SK-N-SH (cell line): ENCODE measurements around the gene GGCT. TPM values are rescaled to one million over a fixed set of nuclear protein-coding genes. Genes with fewer than 3 reads are reported as not detected.
A peak's percentile ranks its signal among the peaks of the same experiment; 100 is the strongest.

Experiments used
- CTCF ChIA-PET: fragments of 300-600, 350-600 bp; formaldehyde crosslinking; extraction: SDS; loops from one replicate; lab custom pipeline; 2021; lab: Yijun Ruan, JAX
- POLR2A ChIA-PET: fragments of 350-600 bp; sonication (Branson Sonifier 250); formaldehyde crosslinking; extraction: SDS; loops from one replicate; lab custom pipeline; 2020; ENCODE audit warnings: antibody characterized with exemption, inconsistent platforms; lab: Yijun Ruan, JAX
- DNase-seq: peaks from one replicate; pipeline ENCODE4 v3.0.0; 2012
- H2AFZ ChIP-seq: fragments of 200-600 bp; sonication (generic); 2 replicates; pipeline ENCODE4 v1.8.1; 2016; ENCODE audit warnings: antibody characterized with exemption, mild to moderate bottlenecking, low read depth
- H3F3A ChIP-seq: fragments of 200-600 bp; sonication (generic); replicated peaks from 2 replicates; pipeline ENCODE3; 2016; ENCODE audit warnings: antibody characterized with exemption, mild to moderate bottlenecking; ENCODE audit not compliant: insufficient read depth
- H3K27ac ChIP-seq, 2 experiments: fragments of 200-500 bp in 1 of 2; fragments of 200-600 bp in 1 of 2; sonication (Bioruptor generic) in 1 of 2; sonication (generic), shearing (Covaris generic) in 1 of 2; 2 replicates each; pipeline versions ENCODE4 v1.5.1 to v1.6.1; 2014 to 2016; ENCODE audit warnings: low read depth in 2 of 2, inconsistent platforms in 1 of 2, low read length in 1 of 2, mild to moderate bottlenecking in 1 of 2, mixed read lengths in 1 of 2
- H3K27me3 ChIP-seq: fragments of 200-600 bp; sonication (generic), shearing (Covaris generic); 2 replicates; pipeline ENCODE4 v1.6.1; 2016; ENCODE audit warnings: mixed run types; ENCODE audit not compliant: insufficient read depth
- H3K36me3 ChIP-seq, 2 experiments: fragments of 200-500 bp in 1 of 2; fragments of 200-600 bp in 1 of 2; sonication (Bioruptor generic) in 1 of 2; sonication (generic) in 1 of 2; replicated peaks in 1 of 2; 2 replicates each; pipeline versions ENCODE3 to v1.5.1; 2014 to 2016; ENCODE audit warnings: low read length in 1 of 2, mild to moderate bottlenecking in 1 of 2; ENCODE audit not compliant: insufficient read depth in 2 of 2, control insufficient read depth in 1 of 2
- H3K4me1 ChIP-seq, 2 experiments: fragments of 200-500 bp in 1 of 2; fragments of 200-600 bp in 1 of 2; sonication (Bioruptor generic) in 1 of 2; sonication (generic), shearing (Covaris generic) in 1 of 2; 2 replicates each; pipeline versions ENCODE4 v1.5.1 to v1.6.1; 2014 to 2016; ENCODE audit warnings: low read depth in 1 of 2, low read length in 1 of 2, mixed run types in 1 of 2; ENCODE audit not compliant: insufficient read depth in 2 of 2, control insufficient read depth in 1 of 2
- H3K4me2 ChIP-seq: fragments of 200-600 bp; sonication (generic), shearing (Covaris generic); 2 replicates; pipeline ENCODE4 v1.6.1; 2017; ENCODE audit warnings: mixed run types
- H3K4me3 ChIP-seq, 2 experiments: fragments of 200-500 bp in 1 of 2; fragments of 200-600 bp in 1 of 2; sonication (Bioruptor generic) in 1 of 2; sonication (generic), shearing (Covaris generic) in 1 of 2; 2 replicates each; pipeline versions ENCODE4 v1.5.1 to v1.8.1; 2014 to 2016; ENCODE audit warnings: low read depth in 2 of 2, inconsistent platforms in 1 of 2, low read length in 1 of 2, mild to moderate bottlenecking in 1 of 2, mixed read lengths in 1 of 2, moderate library complexity in 1 of 2
- H3K79me2 ChIP-seq: fragments of 200-600 bp; sonication (generic); 2 replicates; pipeline ENCODE4 v1.8.1; 2017; ENCODE audit warnings: mild to moderate bottlenecking; ENCODE audit not compliant: insufficient read depth
- H3K9ac ChIP-seq: fragments of 200-600 bp; sonication (generic); 2 replicates; pipeline ENCODE4 v1.6.1; 2017; ENCODE audit warnings: mixed run types
- H3K9me2 ChIP-seq: fragments of 200-600 bp; sonication (generic); 2 replicates; pipeline ENCODE4 v1.6.1; 2017; ENCODE audit warnings: mixed run types
- H3K9me3 ChIP-seq: fragments of 200-600 bp; sonication (generic); 2 replicates; pipeline ENCODE4 v1.6.1; 2017; ENCODE audit warnings: mixed run types, mild to moderate bottlenecking, moderate library complexity
- H4K20me1 ChIP-seq: fragments of 200-600 bp; sonication (generic); 2 replicates; pipeline ENCODE4 v1.6.1; 2017; ENCODE audit warnings: mild to moderate bottlenecking, mixed run types; ENCODE audit not compliant: insufficient read depth
- CTCF ChIP-seq: fragments of 200-600 bp; sonication (generic); IDR thresholded peaks from 2 replicates; pipeline ENCODE4 v1.6.1; 2017; ENCODE audit warnings: antibody characterized with exemption, mild to moderate bottlenecking, moderate library complexity
- EP300 ChIP-seq, 2 experiments: IDR thresholded peaks; 2 replicates each; pipeline versions ENCODE4 v1.4.0 to v1.6.1; 2012; ENCODE audit warnings: borderline replicate concordance in 1 of 2, low read depth in 1 of 2, low read length in 1 of 2
- EZH2phosphoT487 ChIP-seq: fragments of 200-600 bp; sonication (generic); IDR thresholded peaks from 2 replicates; pipeline ENCODE4 v1.6.1; 2017; ENCODE audit warnings: low read depth, mixed run types, mild to moderate bottlenecking, antibody characterized with exemption, moderate library complexity, borderline replicate concordance
- FOXJ3 ChIP-seq: sonication (generic); formaldehyde crosslinking; IDR thresholded peaks from 2 replicates; pipeline ENCODE4 v1.5.1; 2020; ENCODE audit warnings: mild to moderate bottlenecking, missing genetic modification reagents
- FOXM1 ChIP-seq: IDR thresholded peaks from 2 replicates; pipeline ENCODE4 v1.4.0; 2012; ENCODE audit warnings: low read depth, mild to moderate bottlenecking
- GATA2 ChIP-seq: sonication (generic); formaldehyde crosslinking; IDR thresholded peaks from 2 replicates; pipeline ENCODE4 v1.5.0; 2020; ENCODE audit warnings: mild to moderate bottlenecking, missing genetic modification reagents
- IRF3 ChIP-seq: fragments of 150-350 bp; IDR thresholded peaks from 2 replicates; pipeline ENCODE4 v1.6.1; 2016; ENCODE audit warnings: mild to moderate bottlenecking, low read depth, low read length
- JUND ChIP-seq: IDR thresholded peaks from 2 replicates; pipeline ENCODE4 v1.4.0; 2012
- PBX3 ChIP-seq: IDR thresholded peaks from 2 replicates; pipeline ENCODE4; 2012
- POLR2AphosphoS5 ChIP-seq: IDR thresholded peaks from 2 replicates; pipeline ENCODE4 v1.6.1; 2012; ENCODE audit warnings: low read depth, low read length
- RCOR1 ChIP-seq: fragments of 150-350 bp; IDR thresholded peaks from 2 replicates; pipeline ENCODE4 v1.6.1; 2017; ENCODE audit warnings: antibody characterized with exemption, low read length
- SIN3A ChIP-seq: IDR thresholded peaks from 2 replicates; pipeline ENCODE4 v1.6.1; 2012; ENCODE audit warnings: low read depth, mild to moderate bottlenecking, low read length, moderate library complexity, borderline replicate concordance
- SMC3 ChIP-seq: IDR thresholded peaks from 2 replicates; pipeline ENCODE4 v1.6.1; 2012; ENCODE audit warnings: low read depth, low read length, improper control_type of control experiment
- TCF12 ChIP-seq: IDR thresholded peaks from 2 replicates; pipeline ENCODE4 v1.4.0; 2012
- USF1 ChIP-seq: IDR thresholded peaks from 2 replicates; pipeline ENCODE4 v1.4.0; 2012; ENCODE audit warnings: low read depth, borderline replicate concordance
- WGBS: methylation state at CpG from one replicate; pipeline ENCODE4 v1.1.6; 2017; ENCODE audit warnings: low lambda C conversion rate; 5-methylcytosine and 5-hydroxymethylcytosine counted together
- polyA plus RNA-seq, 3 experiments: library from polyadenylated mRNA; depleted of rRNA; stranded (reverse); fragments of >200 nt; gene quantifications; 2 replicates each; pipeline ENCODE4 v1.2.3, GENCODE V29; 2012

Gene GGCT
- polyA plus RNA-seq, 1 of the 3 experiments (the other 2 are of a cell fraction) = 20.8 TPM

- no peaks in the 10 kb centered on the region for H3K27me3 ChIP-seq
- CTCF ChIA-PET = interaction anchor here (1.1 to 2.5 kb wide), 7 partner anchors 8 to 468 kb away, joined by 3 to 13 read pairs (median 4); partner anchors contain the start of gene NOD1
- no peaks in the 10 kb centered on the region for H3F3A ChIP-seq
- H3K9ac ChIP-seq = no peak overlapping the region; the same call in 1 of the 2 replicates
- TF ChIP-seq CTCF (no peak), SMC3 (no peak), SIN3A (no peak), PBX3 (0 out of 2 replicates have a peak, but pooled peaks have one; percentile 1), FOXJ3 (CRISPR knock-in tag) (0 out of 2 replicates have a peak, but pooled peaks have one; percentile 25), TCF12 (no peak)
- TF ChIP-seq, all 33 proteins: peak for 2
- DNase-seq = no peak
- Histone ChIP-seq H3K79me2 (peaks cover 27% of the 10 kb centered on the region), H3K4me1 (peaks cover 14 to 77% of the 10 kb centered on the region in 2 experiments), H3K27ac (peak overlapping the region; percentile 81 to 98), H4K20me1 (no peaks in the 10 kb centered on the region), H3K36me3 (peaks cover 0 to 8% of the 10 kb centered on the region in 2 experiments), H3K4me2 (peak overlapping the region; percentile 39), H3K4me3 (no peak overlapping the region), H2AFZ (no peak overlapping the region), H3K9me3 (no peaks in the 10 kb centered on the region), H3K9me2 (no peaks in the 10 kb centered on the region)
- WGBS = 65% methylated on average over 14 of the region's 14 CpGs
- POLR2A ChIA-PET = interaction anchor here (1.3 to 2.1 kb wide), 2 partner anchors 8 to 10 kb away, joined by 5 to 8 read pairs; no protein-coding TSS in a partner anchor
Observed at GRCh38 chr7:30470163-30470770, 34.4 kb downstream of the GGCT start.

GRCh38 chr7:30469303-30469702 is 35.3 kb downstream of the GGCT start:
- no peaks in the 10 kb centered on the region for H3F3A ChIP-seq
- peaks cover 35% of the 10 kb centered on the region for H3K79me2 ChIP-seq
- 0 out of 4 replicates have a peak overlapping the region, but pooled peaks of 1 of the 2 experiments have one; percentile 3 for H3K4me3 ChIP-seq
- H3K9me3 ChIP-seq = no peaks in the 10 kb centered on the region
- peaks cover 0 to 2% of the 10 kb centered on the region in 2 experiments for H3K36me3 ChIP-seq
- CTCF ChIA-PET = interaction anchor here (0.5 to 2.5 kb wide), 9 partner anchors 9 to 410 kb away, joined by 3 to 13 read pairs (median 3); partner anchors contain the start of gene NOD1
- no peaks in the 10 kb centered on the region for H3K9me2 ChIP-seq
- peak overlapping the region; percentile 57 for H3K4me2 ChIP-seq
- peaks cover 14 to 83% of the 10 kb centered on the region in 2 experiments for H3K4me1 ChIP-seq
- 8% methylated on average over 5 of the region's 5 CpGs for WGBS
- DNase-seq = no peak
- no peaks in the 10 kb centered on the region for H3K27me3 ChIP-seq
- POLR2A ChIA-PET = interaction anchor here (1.3 kb wide), 1 partner anchor 9 kb away, joined by 5 read pairs; no protein-coding TSS in a partner anchor
- H2AFZ ChIP-seq = peak overlapping the region; percentile 56
- H3K9ac ChIP-seq = peak overlapping the region; percentile 23
- peak overlapping the region; percentile 81 to 98 for H3K27ac ChIP-seq
- no peaks in the 10 kb centered on the region for H4K20me1 ChIP-seq
- TF ChIP-seq POLR2AphosphoS5 (peak; percentile 61; the same call in 1 of the 2 replicates), FOXJ3 (CRISPR knock-in tag) (no peak), SMC3 (no peak), EP300 (IDR thresholded peaks at IDR 0.05; ENCODE audit: borderline replicate concordance in 1 of 2, low read depth in 1 of 2, low read length in 1 of 2) (no peak; a peak in 1 of 4 replicates), GATA2 (CRISPR knock-in tag) (no peak), IRF3 (no peak), SIN3A (0 out of 2 replicates have a peak, but pooled peaks have one; percentile 78), EZH2phosphoT487 (no peak), PBX3 (peak; percentile 50; the same call in 1 of the 2 replicates), FOXM1 (no peak), JUND (no peak; the same call in 1 of the 2 replicates), TCF12 (peak; percentile 49; the same call in 1 of the 2 replicates), USF1 (no peak), CTCF (peak; percentile 61), RCOR1 (no peak)
